Mesendoderm (in vitro differentiated cells): Measurements from ENCODE around the gene LAPTM5. TPM values are rescaled to one million over a fixed set of nuclear protein-coding genes. Genes with fewer than 3 reads are reported as not detected.
A peak's percentile ranks its signal among the peaks of the same experiment; 100 is the strongest.

Experiments
- DNase-seq: peaks from one replicate; pipeline ENCODE4 v3.0.0; 2013
- H2AK5ac ChIP-seq: 2 replicates; pipeline ENCODE4 v1.6.1; 2013; ENCODE audit warnings: low read length, inconsistent platforms
- H2BK120ac ChIP-seq: 2 replicates; pipeline ENCODE4 v1.6.1; 2013; ENCODE audit warnings: low read depth, mild to moderate bottlenecking, low read length, moderate library complexity, mixed read lengths
- H2BK15ac ChIP-seq: replicated peaks from 2 replicates; pipeline ENCODE4 v1.6.1; 2013; ENCODE audit warnings: low read depth, mild to moderate bottlenecking, moderate library complexity
- H2BK5ac ChIP-seq: 2 replicates; pipeline ENCODE4 v1.6.1; 2013; ENCODE audit warnings: low read length, inconsistent platforms
- H3K18ac ChIP-seq: 2 replicates; pipeline ENCODE4 v1.6.1; 2013; ENCODE audit warnings: mild to moderate bottlenecking, low read length, mixed read lengths
- H3K23ac ChIP-seq: one replicate; pipeline ENCODE4 v1.6.1; 2013; ENCODE audit warnings: low read length
- H3K27ac ChIP-seq: 2 replicates; pipeline ENCODE4 v1.5.1; 2013; ENCODE audit warnings: low read depth, mild to moderate bottlenecking, inconsistent platforms, low read length, moderate library complexity
- H3K27me3 ChIP-seq: 2 replicates; pipeline ENCODE4 v1.6.1; 2013; ENCODE audit warnings: low read length, control low read depth, mild to moderate bottlenecking, inconsistent platforms; ENCODE audit not compliant: insufficient read depth, poor library complexity
- H3K36me3 ChIP-seq: 2 replicates; pipeline ENCODE4 v1.6.1; 2013; ENCODE audit warnings: low read length, inconsistent platforms; ENCODE audit not compliant: control insufficient read depth, insufficient read depth
- H3K4ac ChIP-seq: one replicate; pipeline ENCODE4 v1.6.1; 2013; ENCODE audit warnings: low read depth, mild to moderate bottlenecking, low read length, moderate library complexity
- H3K4me1 ChIP-seq: 2 replicates; pipeline ENCODE4 v1.6.1; 2013; ENCODE audit warnings: low read depth, low read length, inconsistent platforms; ENCODE audit not compliant: control insufficient read depth
- H3K4me2 ChIP-seq: 2 replicates; pipeline ENCODE4 v1.6.1; 2013; ENCODE audit warnings: low read length
- H3K4me3 ChIP-seq: 2 replicates; pipeline ENCODE4 v1.5.1; 2013; ENCODE audit warnings: mild to moderate bottlenecking, low read length
- H3K56ac ChIP-seq: one replicate; pipeline ENCODE4 v1.6.1; 2013; ENCODE audit warnings: low read length
- H3K79me1 ChIP-seq: 2 replicates; pipeline ENCODE4 v1.6.1; 2013; ENCODE audit warnings: low read length, inconsistent platforms
- H3K79me2 ChIP-seq: 2 replicates; pipeline ENCODE4 v1.6.1; 2013; ENCODE audit warnings: mild to moderate bottlenecking, low read length; ENCODE audit not compliant: control insufficient read depth, insufficient read depth
- H3K9ac ChIP-seq: 2 replicates; pipeline ENCODE4 v1.6.1; 2013; ENCODE audit warnings: low read length, inconsistent platforms
- H4K5ac ChIP-seq: one replicate; pipeline ENCODE4 v1.6.1; 2013; ENCODE audit warnings: low read length
- H4K8ac ChIP-seq: one replicate; pipeline ENCODE4 v1.6.1; 2013; ENCODE audit warnings: low read depth, mild to moderate bottlenecking, control low read depth, low read length, moderate library complexity
- WGBS: extraction: QIAGEN DNeasy Blood & Tissue Kit; methylation state at CpG from one replicate; pipeline ENCODE4 v1.1.7; 2013; ENCODE audit warnings: low lambda C conversion rate, missing lambda C conversion rate; ENCODE audit not compliant: insufficient coverage; ENCODE audit errors: extremely low coverage; 5-methylcytosine and 5-hydroxymethylcytosine counted together
- polyA plus RNA-seq, 2 experiments: library from polyadenylated mRNA; stranded (reverse); fragments of 200-250 nt; gene quantifications; one replicate each; pipeline ENCODE4 v1.2.3, GENCODE V29; 2013

LAPTM5 gene, protein sequence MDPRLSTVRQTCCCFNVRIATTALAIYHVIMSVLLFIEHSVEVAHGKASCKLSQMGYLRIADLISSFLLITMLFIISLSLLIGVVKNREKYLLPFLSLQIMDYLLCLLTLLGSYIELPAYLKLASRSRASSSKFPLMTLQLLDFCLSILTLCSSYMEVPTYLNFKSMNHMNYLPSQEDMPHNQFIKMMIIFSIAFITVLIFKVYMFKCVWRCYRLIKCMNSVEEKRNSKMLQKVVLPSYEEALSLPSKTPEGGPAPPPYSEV
- 0.70 TPM for polyA plus RNA-seq (2013, experiment 1 of 2)
- polyA plus RNA-seq (2013, experiment 2 of 2), result 0.64 TPM

GRCh38 chr1:30757352-30758120 lies at the start of gene LAPTM5:
LAPTM5 (minus strand) TSS chr1:30757774; CDS start chr1:30757745, 29 bp downstream.
- no peak within 1 kb of the TSS for H2BK15ac ChIP-seq
- H3K79me1 ChIP-seq, result no peaks in the 10 kb centered on the region
- no peaks in the 10 kb centered on the region for H3K27me3 ChIP-seq
- H4K5ac ChIP-seq, result no peak within 1 kb of the TSS
- no peak within 1 kb of the TSS for H3K4ac ChIP-seq
- H3K18ac ChIP-seq, result no peak within 1 kb of the TSS
- no peak for DNase-seq
- H3K4me1 ChIP-seq, result no peaks in the 10 kb centered on the region
- H4K8ac ChIP-seq, result no peak within 1 kb of the TSS
- H3K4me3 ChIP-seq, result no peak within 1 kb of the TSS
- H3K23ac ChIP-seq, result no peak within 1 kb of the TSS
- H2BK120ac ChIP-seq, result no peak within 1 kb of the TSS
- H3K9ac ChIP-seq, result no peak within 1 kb of the TSS
- no peak within 1 kb of the TSS for H2BK5ac ChIP-seq
- H3K4me2 ChIP-seq, result no peak within 1 kb of the TSS
- H2AK5ac ChIP-seq, result no peak within 1 kb of the TSS
- H3K56ac ChIP-seq, result peak within 1 kb of the TSS; percentile 36
- WGBS, result no CpG with 5 or more reads among the region's 21 CpGs
- H3K36me3 ChIP-seq, result no peaks in the 10 kb centered on the region
- no peaks in the 10 kb centered on the region for H3K79me2 ChIP-seq
- H3K27ac ChIP-seq, result no peak within 1 kb of the TSS

GRCh38 chr1:30806381-30807317 lies 49.1 kb upstream of the LAPTM5 start:
- Histone ChIP-seq H3K4ac (no peak overlapping the region), H3K27me3 (no peaks in the 10 kb centered on the region), H3K18ac (no peak overlapping the region), H2BK15ac (no peak overlapping the region), H3K4me1 (peaks cover 1% of the 10 kb centered on the region), H3K36me3 (no peaks in the 10 kb centered on the region), H3K56ac (no peak overlapping the region), H3K27ac (no peak overlapping the region), H3K79me1 (no peaks in the 10 kb centered on the region), H2BK120ac (no peak overlapping the region), H3K23ac (no peak overlapping the region), H3K4me3 (no peak overlapping the region), H2BK5ac (no peak overlapping the region), H3K79me2 (no peaks in the 10 kb centered on the region), H3K9ac (no peak overlapping the region), H3K4me2 (no peak overlapping the region), H4K8ac (no peak overlapping the region), H2AK5ac (no peak overlapping the region), H4K5ac (no peak overlapping the region)
- no CpG with 5 or more reads among the region's 24 CpGs for WGBS
- no peak for DNase-seq

- Histone ChIP-seq H3K36me3 (no peaks in the 10 kb centered on the region), H4K5ac (no peak overlapping the region), H3K23ac (no peak overlapping the region), H3K27ac (no peak overlapping the region), H4K8ac (no peak overlapping the region), H3K18ac (no peak overlapping the region), H3K9ac (no peak overlapping the region), H2BK5ac (no peak overlapping the region), H3K4me3 (no peak overlapping the region), H3K79me1 (no peaks in the 10 kb centered on the region), H3K79me2 (no peaks in the 10 kb centered on the region), H3K4me2 (no peak overlapping the region), H3K4ac (no peak overlapping the region), H3K56ac (no peak overlapping the region), H2BK15ac (no peak overlapping the region), H3K4me1 (peaks cover 1% of the 10 kb centered on the region), H3K27me3 (no peaks in the 10 kb centered on the region), H2BK120ac (no peak overlapping the region), H2AK5ac (no peak overlapping the region)
- no peak for DNase-seq
- WGBS, result no CpG with 5 or more reads among the region's 11 CpGs
Observed at GRCh38 chr1:30805304-30806003, 47.9 kb upstream of the LAPTM5 start.

GRCh38 chr1:30804822-30805221 lies 47.2 kb upstream of the LAPTM5 start:
- H3K27me3 ChIP-seq, result no peaks in the 10 kb centered on the region
- no peak overlapping the region for H3K4me2 ChIP-seq
- no peak overlapping the region for H2BK5ac ChIP-seq
- H2BK120ac ChIP-seq, result no peak overlapping the region
- no peaks in the 10 kb centered on the region for H3K79me1 ChIP-seq
- no peak overlapping the region for H3K56ac ChIP-seq
- no peak overlapping the region for H3K27ac ChIP-seq
- H3K4ac ChIP-seq, result no peak overlapping the region
- H4K5ac ChIP-seq, result no peak overlapping the region
- no peak overlapping the region for H2AK5ac ChIP-seq
- no peak overlapping the region for H3K23ac ChIP-seq
- no peaks in the 10 kb centered on the region for H3K36me3 ChIP-seq
- H4K8ac ChIP-seq, result no peak overlapping the region
- no peak overlapping the region for H3K18ac ChIP-seq
- no CpG with 5 or more reads among the region's 5 CpGs for WGBS
- peak; percentile 61 for DNase-seq
- H3K4me1 ChIP-seq, result peaks cover 1% of the 10 kb centered on the region
- no peak overlapping the region for H3K9ac ChIP-seq
- H3K4me3 ChIP-seq, result no peak overlapping the region
- no peak overlapping the region for H2BK15ac ChIP-seq
- no peaks in the 10 kb centered on the region for H3K79me2 ChIP-seq

- no CpG with 5 or more reads among the region's 7 CpGs for WGBS
- Histone ChIP-seq H3K4me1 (peaks cover 1% of the 10 kb centered on the region), H3K4ac (no peak overlapping the region), H2BK15ac (no peak overlapping the region), H2AK5ac (no peak overlapping the region), H3K27ac (no peak overlapping the region), H3K4me2 (no peak overlapping the region), H4K8ac (no peak overlapping the region), H2BK120ac (no peak overlapping the region), H3K4me3 (no peak overlapping the region), H2BK5ac (no peak overlapping the region), H3K18ac (no peak overlapping the region), H4K5ac (no peak overlapping the region), H3K36me3 (no peaks in the 10 kb centered on the region), H3K56ac (no peak overlapping the region), H3K9ac (no peak overlapping the region), H3K27me3 (no peaks in the 10 kb centered on the region), H3K79me2 (no peaks in the 10 kb centered on the region), H3K79me1 (no peaks in the 10 kb centered on the region), H3K23ac (no peak overlapping the region)
- DNase-seq, result peak; percentile 54
Observed at GRCh38 chr1:30804352-30804751, 46.8 kb upstream of the LAPTM5 start.
